Testis (tissue), 2 donors: ENCODE results near the gene PTRHD1.

Experiments used
- CTCF ChIP-seq, 3 experiments: fragments of 450-650 bp in 2 of 3; fragments of 200-600 bp in 1 of 3; sonication (generic) in 1 of 3; IDR thresholded peaks; one replicate each; pipeline ENCODE4 v1.5.1; 2016 to 2019; ENCODE audit warnings: antibody characterized with exemption in 3 of 3, mild to moderate bottlenecking in 2 of 3, moderate library complexity in 1 of 3
- POLR2A ChIP-seq: fragments of 450-650 bp; IDR thresholded peaks from one replicate; pipeline ENCODE4 v1.6.1; 2017; ENCODE audit warnings: antibody characterized with exemption, mild to moderate bottlenecking, moderate library complexity

- no peak for TF ChIP-seq POLR2A
- TF ChIP-seq CTCF (IDR thresholded peaks at IDR 0.05) = no peak
Measured at GRCh38 chr2:24815171-24815570, 22.0 kb upstream of the PTRHD1 start.
